DND-41 (cell line): Measurements from ENCODE around the gene ANKS1B.
"Not testable (repeated sequence)": the region's sequence is repeated elsewhere in the genome, so short reads cannot be mapped to it uniquely, and the experiment has no call there.

ENCODE experiments used
- ATAC-seq: fragments of 200-7000 bp; cut with Tn5 transposase; 3 replicates; pipeline ENCODE4 v1.9.1; 2021; ENCODE audit warnings: low read depth; ENCODE audit not compliant: insufficient read depth
- DNase-seq: peaks from one replicate; pipeline ENCODE4 v3.0.0-alpha.2; 2020
- H2AFZ ChIP-seq: 2 replicates; pipeline ENCODE4 v1.6.0; 2012; ENCODE audit warnings: low read depth, low read length
- H3K27ac ChIP-seq: 2 replicates; pipeline ENCODE4 v1.5.1; 2012; ENCODE audit warnings: low read length, inconsistent platforms
- H3K27me3 ChIP-seq: fragments of 200-600 bp; sonication (generic); 2 replicates; pipeline ENCODE4 v1.6.0; 2012; ENCODE audit warnings: low read length, mild to moderate bottlenecking, inconsistent platforms; ENCODE audit not compliant: insufficient read depth, poor library complexity
- H3K36me3 ChIP-seq: 2 replicates; pipeline ENCODE4 v1.5.1; 2012; ENCODE audit warnings: low read length, inconsistent platforms; ENCODE audit not compliant: insufficient read depth
- H3K4me1 ChIP-seq: 2 replicates; pipeline ENCODE4 v1.5.1; 2012; ENCODE audit warnings: mild to moderate bottlenecking, low read length; ENCODE audit not compliant: insufficient read depth
- H3K4me2 ChIP-seq: 2 replicates; pipeline ENCODE4 v1.6.0; 2012; ENCODE audit warnings: mild to moderate bottlenecking, moderate library complexity, low read length, inconsistent platforms; ENCODE audit not compliant: insufficient read depth
- H3K4me3 ChIP-seq, 2 experiments: fragments of 200-600 bp in 1 of 2; shearing (Covaris generic) in 1 of 2; 2 replicates each; pipeline ENCODE4 v1.5.1; 2012 to 2016; ENCODE audit warnings: inconsistent platforms in 2 of 2, low read length in 2 of 2, mild to moderate bottlenecking in 2 of 2, low read depth in 1 of 2, moderate library complexity in 1 of 2
- H3K79me2 ChIP-seq: 2 replicates; pipeline ENCODE4 v1.6.0; 2012; ENCODE audit warnings: low read length, inconsistent platforms; ENCODE audit not compliant: insufficient read depth
- H3K9ac ChIP-seq: 2 replicates; pipeline ENCODE4 v1.6.0; 2012; ENCODE audit warnings: low read depth, mild to moderate bottlenecking, inconsistent platforms, low read length, moderate library complexity
- H3K9me3 ChIP-seq: 2 replicates; pipeline ENCODE4 v1.5.1; 2012; ENCODE audit warnings: low read length, moderate library complexity, mild to moderate bottlenecking, inconsistent platforms; ENCODE audit not compliant: insufficient read depth, severe bottlenecking
- H4K20me1 ChIP-seq: 2 replicates; pipeline ENCODE4 v1.6.0; 2012; ENCODE audit warnings: low read length; ENCODE audit not compliant: insufficient read depth
- CTCF ChIP-seq: IDR thresholded peaks from 2 replicates; pipeline ENCODE4 v1.5.1; 2012; ENCODE audit warnings: borderline replicate concordance, low read length, moderate library complexity, mild to moderate bottlenecking; ENCODE audit not compliant: poor library complexity, severe bottlenecking; ENCODE audit errors: extremely low read depth
- EZH2 ChIP-seq: IDR thresholded peaks from 3 replicates; pipeline ENCODE4 v1.6.1; 2012; ENCODE audit warnings: borderline replicate concordance, low read depth, mild to moderate bottlenecking, moderate library complexity, low read length, inconsistent platforms; ENCODE audit not compliant: severe bottlenecking

Gene ANKS1B

GRCh38 chr12:99250091-99250490 lies 734.6 kb downstream of the ANKS1B start:
- no peak overlapping the region for H3K4me2 ChIP-seq
- no peak overlapping the region for H3K4me3 ChIP-seq
- H4K20me1 ChIP-seq, result no peaks in the 10 kb centered on the region
- no peak for TF ChIP-seq CTCF
- no peak for TF ChIP-seq EZH2
- no peaks in the 10 kb centered on the region for H3K79me2 ChIP-seq
- no peaks in the 10 kb centered on the region for H3K4me1 ChIP-seq
- no peak for DNase-seq
- no peak overlapping the region for H3K9ac ChIP-seq
- H2AFZ ChIP-seq, result no peak overlapping the region
- H3K36me3 ChIP-seq, result no peaks in the 10 kb centered on the region
- H3K27ac ChIP-seq, result no peak overlapping the region
- no peaks in the 10 kb centered on the region for H3K27me3 ChIP-seq
- ATAC-seq, result no peak
- no peaks in the 10 kb centered on the region for H3K9me3 ChIP-seq

GRCh38 chr12:99249543-99249942 lies 735.2 kb downstream of the ANKS1B start:
- DNase-seq (no peak), ATAC-seq (no peak)
- H3K4me2 ChIP-seq, result no peak overlapping the region
- H3K27ac ChIP-seq, result no peak overlapping the region
- H2AFZ ChIP-seq, result no peak overlapping the region
- no peaks in the 10 kb centered on the region for H4K20me1 ChIP-seq
- no peaks in the 10 kb centered on the region for H3K9me3 ChIP-seq
- H3K4me1 ChIP-seq, result no peaks in the 10 kb centered on the region
- H3K79me2 ChIP-seq, result no peaks in the 10 kb centered on the region
- no peaks in the 10 kb centered on the region for H3K36me3 ChIP-seq
- no peaks in the 10 kb centered on the region for H3K27me3 ChIP-seq
- no peak overlapping the region for H3K9ac ChIP-seq
- H3K4me3 ChIP-seq, result no peak overlapping the region
- TF ChIP-seq EZH2 (no peak), CTCF (no peak)

GRCh38 chr12:99237907-99238538 lies 746.7 kb downstream of the ANKS1B start:
- not testable (repeated sequence) for H2AFZ ChIP-seq, H3K9me3 ChIP-seq, H3K4me1 ChIP-seq, H3K4me3 ChIP-seq, H3K27ac ChIP-seq, H3K9ac ChIP-seq, H3K79me2 ChIP-seq, H3K36me3 ChIP-seq, H3K27me3 ChIP-seq, ATAC-seq, H4K20me1 ChIP-seq, DNase-seq, H3K4me2 ChIP-seq

- Histone ChIP-seq H2AFZ (no peak overlapping the region), H3K27ac (no peak overlapping the region), H3K4me1 (no peaks in the 10 kb centered on the region), H3K4me3 (no peak overlapping the region), H3K36me3 (no peaks in the 10 kb centered on the region), H3K9ac (no peak overlapping the region), H3K27me3 (peaks cover 7% of the 10 kb centered on the region), H4K20me1 (no peaks in the 10 kb centered on the region), H3K9me3 (no peaks in the 10 kb centered on the region), H3K79me2 (no peaks in the 10 kb centered on the region), H3K4me2 (no peak overlapping the region)
- ATAC-seq (no peak), DNase-seq (no peak)
- no peak for TF ChIP-seq EZH2
- TF ChIP-seq CTCF, result no peak
These were observed 749.4 kb downstream of the ANKS1B start for GRCh38 chr12:99235381-99235780.
